HEK293 (cell line): Measurements from ENCODE around the gene IL1RAPL1.
"Not testable (repeated sequence)": the region's sequence is repeated elsewhere in the genome, so short reads cannot be mapped to it uniquely, and the experiment has no call there.

Experiments used
- CTCF ChIA-PET: fragments of 350-600 bp; formaldehyde crosslinking; extraction: SDS; loops from one replicate; lab custom pipeline; 2021; ENCODE audit warnings: antibody characterized with exemption; lab: Yijun Ruan, JAX
- POLR2A ChIA-PET: fragments of 300-600 bp; formaldehyde crosslinking; extraction: SDS; loops from one replicate; lab custom pipeline; 2020; ENCODE audit warnings: antibody characterized with exemption, inconsistent platforms; lab: Yijun Ruan, JAX
- H3K27ac ChIP-seq: fragments of 200-500 bp; sonication (Bioruptor generic); 2 replicates; pipeline ENCODE4 v1.5.1; 2014; ENCODE audit warnings: low read depth, low read length, control low read depth, inconsistent platforms; ENCODE audit errors: extremely low read depth
- H3K36me3 ChIP-seq, 2 experiments: fragments of 200-500 bp in 1 of 2; sonication (Bioruptor generic) in 1 of 2; 1 replicate in 1 of 2; 2 replicates in 1 of 2; pipeline ENCODE4 v1.5.1; 2014 to 2017; ENCODE audit warnings: inconsistent platforms in 2 of 2, low read length in 2 of 2; ENCODE audit not compliant: control insufficient read depth in 2 of 2, insufficient read depth in 1 of 2
- H3K4me1 ChIP-seq: fragments of 200-500 bp; sonication (Bioruptor generic); 2 replicates; pipeline ENCODE4 v1.5.1; 2014; ENCODE audit warnings: mild to moderate bottlenecking, low read length, inconsistent platforms; ENCODE audit not compliant: control insufficient read depth, insufficient read depth
- H3K4me3 ChIP-seq: 2 replicates; pipeline ENCODE4 v1.5.1; 2011; ENCODE audit warnings: low read depth, mild to moderate bottlenecking, control low read depth, low read length, moderate library complexity
- H3K9me3 ChIP-seq: fragments of 200-500 bp; sonication (Bioruptor generic); 2 replicates; pipeline ENCODE4 v1.5.1; 2014; ENCODE audit warnings: low read depth, low read length, inconsistent platforms; ENCODE audit not compliant: control insufficient read depth, insufficient read depth
- BCL11A ChIP-seq: fragments of 450-650 bp; formaldehyde crosslinking; IDR thresholded peaks from 2 replicates; pipeline ENCODE4 v1.5.1; 2016; ENCODE audit warnings: low read depth, missing biosample characterization, missing genetic modification characterization
- EGR2 ChIP-seq: fragments of 450-650 bp; formaldehyde crosslinking; IDR thresholded peaks from 2 replicates; pipeline ENCODE4 v1.5.1; 2016; ENCODE audit warnings: low read depth, missing biosample characterization, missing genetic modification characterization
- GLIS2 ChIP-seq: fragments of 450-650 bp; formaldehyde crosslinking; IDR thresholded peaks from 2 replicates; pipeline ENCODE4 v1.5.1; 2016; ENCODE audit warnings: missing biosample characterization, missing genetic modification characterization
- KLF7 ChIP-seq: fragments of 450-650 bp; formaldehyde crosslinking; IDR thresholded peaks from 2 replicates; pipeline ENCODE4 v1.5.1; 2016; ENCODE audit warnings: missing biosample characterization, missing genetic modification characterization, borderline replicate concordance
- PRDM1 ChIP-seq: fragments of 450-650 bp; formaldehyde crosslinking; IDR thresholded peaks from 2 replicates; pipeline ENCODE4; 2016; ENCODE audit warnings: missing biosample characterization, missing genetic modification characterization
- YY2 ChIP-seq: fragments of 450-650 bp; formaldehyde crosslinking; IDR thresholded peaks from 2 replicates; pipeline ENCODE4 v1.5.1; 2016; ENCODE audit warnings: missing biosample characterization, missing genetic modification characterization
- ZBTB21 ChIP-seq: fragments of 450-650 bp; formaldehyde crosslinking; IDR thresholded peaks from 2 replicates; pipeline ENCODE4 v1.5.1; 2017; ENCODE audit warnings: missing biosample characterization, missing genetic modification characterization
- ZNF114 ChIP-seq: fragments of 450-650 bp; formaldehyde crosslinking; IDR thresholded peaks from 2 replicates; pipeline ENCODE4 v1.5.0; 2017; ENCODE audit warnings: missing biosample characterization, missing genetic modification characterization
- ZNF341 ChIP-seq: fragments of 450-650 bp; formaldehyde crosslinking; IDR thresholded peaks from 2 replicates; pipeline ENCODE4; 2016; ENCODE audit warnings: low read depth, missing biosample characterization, missing genetic modification characterization
- ZNF426 ChIP-seq: fragments of 450-650 bp; formaldehyde crosslinking; IDR thresholded peaks from 2 replicates; pipeline ENCODE4 v1.5.1; 2017; ENCODE audit warnings: missing biosample characterization, missing genetic modification characterization, mild to moderate bottlenecking, inconsistent platforms, moderate library complexity
- ZNF555 ChIP-seq: fragments of 450-650 bp; formaldehyde crosslinking; conservative IDR thresholded peaks from 2 replicates; pipeline ENCODE4 v1.5.1; 2017; ENCODE audit warnings: missing biosample characterization, mild to moderate bottlenecking, missing genetic modification characterization, inconsistent platforms
- ZNF629 ChIP-seq: fragments of 450-650 bp; formaldehyde crosslinking; IDR thresholded peaks from 2 replicates; pipeline ENCODE4 v1.5.1; 2017; ENCODE audit warnings: missing biosample characterization, missing genetic modification characterization
- ZNF777 ChIP-seq: fragments of 450-650 bp; formaldehyde crosslinking; IDR thresholded peaks from 2 replicates; pipeline ENCODE4 v1.5.1; 2017; ENCODE audit warnings: missing biosample characterization, missing genetic modification characterization, borderline replicate concordance
- ZNF792 ChIP-seq: fragments of 450-650 bp; formaldehyde crosslinking; IDR thresholded peaks from 2 replicates; pipeline ENCODE4 v1.5.1; 2016; ENCODE audit warnings: missing biosample characterization, missing genetic modification characterization
- ZSCAN16 ChIP-seq: fragments of 450-650 bp; formaldehyde crosslinking; IDR thresholded peaks from 2 replicates; pipeline ENCODE4 v1.5.1; 2016; ENCODE audit warnings: missing biosample characterization, missing genetic modification characterization
- TF ChIP-seq, protein P1 (sequence below): fragments of 450-650 bp; formaldehyde crosslinking; IDR thresholded peaks from 2 replicates; pipeline ENCODE4 v1.5.1; 2017; ENCODE audit warnings: missing biosample characterization, mild to moderate bottlenecking, missing genetic modification characterization, moderate library complexity
- TF ChIP-seq, protein P2 (sequence below): fragments of 450-650 bp; formaldehyde crosslinking; IDR thresholded peaks from 2 replicates; pipeline ENCODE4 v1.5.1; 2016; ENCODE audit warnings: missing biosample characterization, missing genetic modification characterization
- TF ChIP-seq, protein P3 (sequence below): fragments of 450-650 bp; formaldehyde crosslinking; IDR thresholded peaks from 2 replicates; pipeline ENCODE4 v1.5.1; 2016; ENCODE audit warnings: missing biosample characterization, missing genetic modification characterization
- TF ChIP-seq, protein P4 (sequence below): fragments of 450-650 bp; formaldehyde crosslinking; IDR thresholded peaks from 2 replicates; pipeline ENCODE4; 2016; ENCODE audit warnings: missing biosample characterization, missing genetic modification characterization

IL1RAPL1 gene

DNA sequence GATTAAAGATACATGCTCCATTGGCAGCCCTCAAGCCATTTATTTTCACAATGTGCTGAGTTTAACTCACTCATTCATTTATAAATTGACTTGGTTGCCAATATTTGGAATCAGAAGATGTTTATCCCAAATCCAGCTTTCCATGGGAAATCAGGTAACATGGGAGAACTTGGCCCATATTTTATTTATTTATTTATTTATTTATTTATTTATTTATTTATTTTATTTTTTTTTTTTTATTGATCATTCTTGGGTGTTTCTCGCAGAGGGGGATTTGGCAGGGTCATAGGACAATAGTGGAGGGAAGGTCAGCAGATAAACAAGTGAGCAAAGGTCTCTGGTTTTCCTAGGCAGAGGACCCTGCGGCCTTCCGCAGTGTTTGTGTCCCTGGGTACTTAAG is 745.2 kb downstream of the IL1RAPL1 start (continued):
- peak; percentile 40 for TF ChIP-seq ZNF426 (tag by site-specific recombination)
- peak; percentile 28 for TF ChIP-seq ZNF555 (tag by site-specific recombination)

DNA sequence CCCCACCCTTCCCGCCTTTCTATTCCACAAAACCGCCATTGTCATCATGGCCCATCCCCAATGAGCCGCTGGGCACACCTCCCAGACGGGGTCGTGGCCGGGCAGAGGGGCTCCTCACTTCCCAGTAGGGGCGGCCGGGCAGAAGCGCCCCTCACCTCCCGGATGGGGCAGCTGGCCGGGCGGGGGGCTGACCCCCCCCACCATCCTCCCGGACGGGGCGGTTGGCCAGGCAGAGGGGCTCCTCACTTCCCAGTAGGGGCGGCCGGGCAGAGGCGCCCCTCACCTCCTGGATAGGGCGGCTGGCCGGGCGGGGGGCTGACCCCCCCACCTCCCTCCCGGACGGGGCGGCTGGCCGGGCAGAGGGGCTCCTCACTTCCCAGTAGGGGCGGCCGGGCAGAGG is 745.8 kb downstream of the IL1RAPL1 start:
- CTCF ChIA-PET, POLR2A ChIA-PET, H3K4me1 ChIP-seq, H3K4me3 ChIP-seq, H3K9me3 ChIP-seq, H3K27ac ChIP-seq, H3K36me3 ChIP-seq: not testable (repeated sequence)

DNA sequence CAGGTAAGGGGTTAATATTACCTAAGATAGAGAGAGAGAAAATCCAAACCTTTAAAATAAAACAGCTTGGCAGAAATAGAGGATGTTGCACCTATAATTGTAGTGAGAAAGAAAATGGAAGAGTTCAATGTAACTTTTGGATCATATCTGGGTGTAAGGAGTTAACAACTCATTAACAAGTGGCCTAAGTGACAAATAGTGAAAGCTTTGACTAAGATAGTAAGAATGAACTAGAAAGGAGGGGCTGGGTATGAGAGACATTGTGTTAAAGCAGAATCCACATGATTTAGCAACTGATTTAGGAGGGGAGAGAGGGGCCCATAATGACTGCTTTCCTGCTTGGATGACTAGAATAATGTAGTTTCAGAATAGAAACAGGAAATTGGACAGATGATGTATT is 761.0 kb downstream of the IL1RAPL1 start:
- ChIA-PET POLR2A (no interaction called here), CTCF (no interaction called here)
- Histone ChIP-seq H3K4me3 (no peak overlapping the region), H3K4me1 (no peaks in the 10 kb centered on the region), H3K36me3 (no peaks in the 10 kb centered on the region), H3K9me3 (no peaks in the 10 kb centered on the region), H3K27ac (no peak overlapping the region)
- TF ChIP-seq YY2 (tag by site-specific recombination) (no peak), ZSCAN16 (tag by site-specific recombination) (no peak), KLF7 (tag by site-specific recombination) (no peak), GLIS2 (tag by site-specific recombination) (no peak), ZNF341 (tag by site-specific recombination) (no peak), PRDM1 (no peak), ZNF777 (tag by site-specific recombination) (no peak), ZNF114 (tag by site-specific recombination) (no peak), EGR2 (tag by site-specific recombination) (no peak), ZNF629 (no peak), ZBTB21 (tag by site-specific recombination) (no peak), BCL11A (no peak), ZNF792 (tag by site-specific recombination) (no peak)
- TF ChIP-seq, protein P1, sequence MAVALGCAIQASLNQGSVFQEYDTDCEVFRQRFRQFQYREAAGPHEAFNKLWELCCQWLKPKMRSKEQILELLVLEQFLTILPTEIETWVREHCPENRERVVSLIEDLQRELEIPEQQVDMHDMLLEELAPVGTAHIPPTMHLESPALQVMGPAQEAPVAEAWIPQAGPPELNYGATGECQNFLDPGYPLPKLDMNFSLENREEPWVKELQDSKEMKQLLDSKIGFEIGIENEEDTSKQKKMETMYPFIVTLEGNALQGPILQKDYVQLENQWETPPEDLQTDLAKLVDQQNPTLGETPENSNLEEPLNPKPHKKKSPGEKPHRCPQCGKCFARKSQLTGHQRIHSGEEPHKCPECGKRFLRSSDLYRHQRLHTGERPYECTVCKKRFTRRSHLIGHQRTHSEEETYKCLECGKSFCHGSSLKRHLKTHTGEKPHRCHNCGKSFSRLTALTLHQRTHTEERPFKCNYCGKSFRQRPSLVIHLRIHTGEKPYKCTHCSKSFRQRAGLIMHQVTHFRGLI = no peak
- TF ChIP-seq, protein P2, sequence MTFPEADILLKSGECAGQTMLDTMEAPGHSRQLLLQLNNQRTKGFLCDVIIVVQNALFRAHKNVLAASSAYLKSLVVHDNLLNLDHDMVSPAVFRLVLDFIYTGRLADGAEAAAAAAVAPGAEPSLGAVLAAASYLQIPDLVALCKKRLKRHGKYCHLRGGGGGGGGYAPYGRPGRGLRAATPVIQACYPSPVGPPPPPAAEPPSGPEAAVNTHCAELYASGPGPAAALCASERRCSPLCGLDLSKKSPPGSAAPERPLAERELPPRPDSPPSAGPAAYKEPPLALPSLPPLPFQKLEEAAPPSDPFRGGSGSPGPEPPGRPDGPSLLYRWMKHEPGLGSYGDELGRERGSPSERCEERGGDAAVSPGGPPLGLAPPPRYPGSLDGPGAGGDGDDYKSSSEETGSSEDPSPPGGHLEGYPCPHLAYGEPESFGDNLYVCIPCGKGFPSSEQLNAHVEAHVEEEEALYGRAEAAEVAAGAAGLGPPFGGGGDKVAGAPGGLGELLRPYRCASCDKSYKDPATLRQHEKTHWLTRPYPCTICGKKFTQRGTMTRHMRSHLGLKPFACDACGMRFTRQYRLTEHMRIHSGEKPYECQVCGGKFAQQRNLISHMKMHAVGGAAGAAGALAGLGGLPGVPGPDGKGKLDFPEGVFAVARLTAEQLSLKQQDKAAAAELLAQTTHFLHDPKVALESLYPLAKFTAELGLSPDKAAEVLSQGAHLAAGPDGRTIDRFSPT (tag by site-specific recombination) = no peak
- TF ChIP-seq, protein P3, sequence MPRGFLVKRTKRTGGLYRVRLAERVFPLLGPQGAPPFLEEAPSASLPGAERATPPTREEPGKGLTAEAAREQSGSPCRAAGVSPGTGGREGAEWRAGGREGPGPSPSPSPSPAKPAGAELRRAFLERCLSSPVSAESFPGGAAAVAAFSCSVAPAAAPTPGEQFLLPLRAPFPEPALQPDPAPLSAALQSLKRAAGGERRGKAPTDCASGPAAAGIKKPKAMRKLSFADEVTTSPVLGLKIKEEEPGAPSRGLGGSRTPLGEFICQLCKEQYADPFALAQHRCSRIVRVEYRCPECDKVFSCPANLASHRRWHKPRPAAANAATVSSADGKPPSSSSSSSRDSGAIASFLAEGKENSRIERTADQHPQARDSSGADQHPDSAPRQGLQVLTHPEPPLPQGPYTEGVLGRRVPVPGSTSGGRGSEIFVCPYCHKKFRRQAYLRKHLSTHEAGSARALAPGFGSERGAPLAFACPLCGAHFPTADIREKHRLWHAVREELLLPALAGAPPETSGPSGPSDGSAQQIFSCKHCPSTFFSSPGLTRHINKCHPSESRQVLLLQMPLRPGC = no peak
- TF ChIP-seq, protein P4, sequence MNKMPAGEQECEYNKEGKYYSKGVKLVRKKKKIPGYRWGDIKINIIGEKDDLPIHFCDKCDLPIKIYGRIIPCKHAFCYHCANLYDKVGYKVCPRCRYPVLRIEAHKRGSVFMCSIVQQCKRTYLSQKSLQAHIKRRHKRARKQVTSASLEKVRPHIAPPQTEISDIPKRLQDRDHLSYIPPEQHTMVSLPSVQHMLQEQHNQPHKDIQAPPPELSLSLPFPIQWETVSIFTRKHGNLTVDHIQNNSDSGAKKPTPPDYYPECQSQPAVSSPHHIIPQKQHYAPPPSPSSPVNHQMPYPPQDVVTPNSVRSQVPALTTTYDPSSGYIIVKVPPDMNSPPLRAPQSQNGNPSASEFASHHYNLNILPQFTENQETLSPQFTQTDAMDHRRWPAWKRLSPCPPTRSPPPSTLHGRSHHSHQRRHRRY (tag by site-specific recombination) = no peak
